ENCODE data around the gene TAX1BP1. TPM values are rescaled to one million over a fixed set of nuclear protein-coding genes. Genes with fewer than 3 reads are reported as not detected.

Gene TAX1BP1
- total and polyA plus RNA-seq, 4 donors, result 35.7 to 57.1 (median 52.9) TPM

- no peak overlapping the region for H3K4me3 ChIP-seq (ENCODE audit: low read depth in 1 of 3, low read length in 3 of 3)
- no peak overlapping the region for H3K9ac ChIP-seq (ENCODE audit: low read depth in 1 of 2, low read length in 2 of 2)
- H3K9me3 ChIP-seq (ENCODE audit: control insufficient read depth in 4 of 4, low read length in 3 of 4), result no peaks in the 10 kb centered on the region
- no peaks in the 10 kb centered on the region for H3K27me3 ChIP-seq (ENCODE audit: control insufficient read depth in 4 of 4, insufficient read depth in 4 of 4, low read length in 3 of 4)
- TF ChIP-seq YY1 (IDR thresholded peaks at IDR 0.05), result no peak
- TF ChIP-seq, protein P1, sequence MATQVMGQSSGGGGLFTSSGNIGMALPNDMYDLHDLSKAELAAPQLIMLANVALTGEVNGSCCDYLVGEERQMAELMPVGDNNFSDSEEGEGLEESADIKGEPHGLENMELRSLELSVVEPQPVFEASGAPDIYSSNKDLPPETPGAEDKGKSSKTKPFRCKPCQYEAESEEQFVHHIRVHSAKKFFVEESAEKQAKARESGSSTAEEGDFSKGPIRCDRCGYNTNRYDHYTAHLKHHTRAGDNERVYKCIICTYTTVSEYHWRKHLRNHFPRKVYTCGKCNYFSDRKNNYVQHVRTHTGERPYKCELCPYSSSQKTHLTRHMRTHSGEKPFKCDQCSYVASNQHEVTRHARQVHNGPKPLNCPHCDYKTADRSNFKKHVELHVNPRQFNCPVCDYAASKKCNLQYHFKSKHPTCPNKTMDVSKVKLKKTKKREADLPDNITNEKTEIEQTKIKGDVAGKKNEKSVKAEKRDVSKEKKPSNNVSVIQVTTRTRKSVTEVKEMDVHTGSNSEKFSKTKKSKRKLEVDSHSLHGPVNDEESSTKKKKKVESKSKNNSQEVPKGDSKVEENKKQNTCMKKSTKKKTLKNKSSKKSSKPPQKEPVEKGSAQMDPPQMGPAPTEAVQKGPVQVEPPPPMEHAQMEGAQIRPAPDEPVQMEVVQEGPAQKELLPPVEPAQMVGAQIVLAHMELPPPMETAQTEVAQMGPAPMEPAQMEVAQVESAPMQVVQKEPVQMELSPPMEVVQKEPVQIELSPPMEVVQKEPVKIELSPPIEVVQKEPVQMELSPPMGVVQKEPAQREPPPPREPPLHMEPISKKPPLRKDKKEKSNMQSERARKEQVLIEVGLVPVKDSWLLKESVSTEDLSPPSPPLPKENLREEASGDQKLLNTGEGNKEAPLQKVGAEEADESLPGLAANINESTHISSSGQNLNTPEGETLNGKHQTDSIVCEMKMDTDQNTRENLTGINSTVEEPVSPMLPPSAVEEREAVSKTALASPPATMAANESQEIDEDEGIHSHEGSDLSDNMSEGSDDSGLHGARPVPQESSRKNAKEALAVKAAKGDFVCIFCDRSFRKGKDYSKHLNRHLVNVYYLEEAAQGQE (IDR thresholded peaks at IDR 0.05), result no peak
- no peak for TF ChIP-seq SP1 (IDR thresholded peaks at IDR 0.05)
- no peak for TF ChIP-seq GABPA (IDR thresholded peaks at IDR 0.05 in 1 of 2, conservative IDR thresholded peaks at IDR 0.05 in 1 of 2)
- TF ChIP-seq NR2F2 (IDR thresholded peaks at IDR 0.05), result no peak
- no peak for TF ChIP-seq FOXA1 (IDR thresholded peaks at IDR 0.05)
- no peak for TF ChIP-seq RAD21 (IDR thresholded peaks at IDR 0.05)
- no peak for TF ChIP-seq CTCF (IDR thresholded peaks at IDR 0.05; ENCODE audit: low read depth, low read length, missing input control)
- TF ChIP-seq FOXA2 (IDR thresholded peaks at IDR 0.05), result no peak
- 96% methylated on average over 9 of the region's 9 CpGs for WGBS
- H3K27ac ChIP-seq (ENCODE audit: low read depth in 1 of 2, low read length in 2 of 2), result no peak overlapping the region
- H3K4me1 ChIP-seq (ENCODE audit: control insufficient read depth in 4 of 4, insufficient read depth in 4 of 4, low read length in 3 of 4), result no peaks in the 10 kb centered on the region
- no peaks in the 10 kb centered on the region for H3K36me3 ChIP-seq (ENCODE audit: control insufficient read depth in 4 of 4, insufficient read depth in 3 of 4, low read depth in 1 of 4, low read length in 3 of 4)
- no peak for DNase-seq (ENCODE audit: low spot score)
Measured at GRCh38 chr7:27842851-27843250, 102.9 kb downstream of the TAX1BP1 start.

DNA sequence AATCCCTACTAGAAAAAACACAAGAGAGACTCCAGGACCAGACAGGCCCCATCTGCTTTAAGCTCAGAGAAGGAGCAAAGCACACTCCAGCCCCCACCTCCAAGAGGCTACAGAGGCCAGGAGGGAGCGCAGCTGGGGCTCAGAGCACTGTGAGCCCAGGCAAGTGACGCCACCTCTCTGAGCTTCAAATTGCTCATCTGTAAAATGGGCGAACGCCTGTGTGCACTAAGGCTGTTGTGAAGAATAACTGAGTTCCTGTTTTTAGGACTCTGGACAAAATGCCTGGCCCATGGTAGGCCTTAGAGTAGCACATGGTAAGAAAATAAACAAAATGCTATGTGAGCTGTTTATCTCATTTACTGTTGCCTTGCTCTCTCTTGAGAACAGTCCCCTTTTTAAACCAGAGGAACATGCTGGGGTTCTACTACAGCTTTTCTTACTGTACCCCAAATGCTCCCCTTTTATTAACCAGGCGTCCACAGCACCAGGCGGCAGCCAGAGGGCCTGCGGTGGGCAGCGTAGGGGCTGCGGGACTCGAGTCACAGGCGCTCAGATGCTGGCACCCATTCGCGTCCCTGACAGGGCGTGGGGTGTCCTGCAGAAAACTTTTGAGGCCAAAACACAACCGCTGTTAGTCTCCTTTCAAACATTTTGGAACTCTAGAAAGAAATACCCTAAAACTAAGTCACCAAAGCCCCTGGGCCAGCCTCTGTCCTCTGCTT, 103.8 kb downstream of the TAX1BP1 start:
- TF ChIP-seq HNF4G (IDR thresholded peaks at IDR 0.05) (no peak), RAD21 (IDR thresholded peaks at IDR 0.05) (no peak), SP1 (IDR thresholded peaks at IDR 0.05) (no peak), NR2F2 (IDR thresholded peaks at IDR 0.05) (no peak), FOXA2 (IDR thresholded peaks at IDR 0.05) (no peak), GABPA (IDR thresholded peaks at IDR 0.05 in 1 of 2, conservative IDR thresholded peaks at IDR 0.05 in 1 of 2) (no peak), TAF1 (conservative IDR thresholded peaks at IDR 0.05) (no peak), ZBTB33 (IDR thresholded peaks at IDR 0.05) (no peak), ATF3 (IDR thresholded peaks at IDR 0.05) (no peak), JUND (IDR thresholded peaks at IDR 0.05) (no peak), EGR1 (IDR thresholded peaks at IDR 0.05; ENCODE audit: low read depth in 2 of 2) (no peak), HNF4A (conservative IDR thresholded peaks at IDR 0.05) (no peak), FOXA1 (IDR thresholded peaks at IDR 0.05) (no peak), RXRA (IDR thresholded peaks at IDR 0.05) (no peak)
- TF ChIP-seq, protein P1 (IDR thresholded peaks at IDR 0.05), result no peak
- Histone ChIP-seq H3K9me3 (ENCODE audit: control insufficient read depth in 4 of 4, low read length in 3 of 4) (no peaks in the 10 kb centered on the region), H3K4me1 (ENCODE audit: control insufficient read depth in 4 of 4, insufficient read depth in 4 of 4, low read length in 3 of 4) (no peaks in the 10 kb centered on the region), H3K36me3 (ENCODE audit: control insufficient read depth in 4 of 4, insufficient read depth in 3 of 4, low read depth in 1 of 4, low read length in 3 of 4) (no peaks in the 10 kb centered on the region), H3K4me3 (ENCODE audit: low read depth in 1 of 3, low read length in 3 of 3) (no peak overlapping the region), H3K27ac (ENCODE audit: low read depth in 1 of 2, low read length in 2 of 2) (no peak overlapping the region), H3K9ac (ENCODE audit: low read depth in 1 of 2, low read length in 2 of 2) (no peak overlapping the region), H3K27me3 (ENCODE audit: control insufficient read depth in 4 of 4, insufficient read depth in 4 of 4, low read length in 3 of 4) (no peaks in the 10 kb centered on the region)
- 97% methylated on average over 15 of the region's 15 CpGs for whole genome bisulfite sequencing
- no peak for DNase-seq (ENCODE audit: low spot score)

Data from liver (tissue), 9 donors.